Left ventricle myocardium superior (tissue), 1 donor: ENCODE results near the gene CDH20. TPM values are rescaled to one million over a fixed set of nuclear protein-coding genes. Genes with fewer than 3 reads are reported as not detected.
"Not testable (repeated sequence)": the region's sequence is repeated elsewhere in the genome, so short reads cannot be mapped to it uniquely, and the experiment has no call there.

Source experiments
- ATAC-seq: fragments of 200-7000 bp; cut with Tn5 transposase; one replicate; pipeline ENCODE4 v1.9.1; 2020; ENCODE audit warnings: mild to moderate bottlenecking, moderate library complexity
- DNase-seq: peaks from one replicate; pipeline ENCODE4 v3.0.0-alpha.2; 2020
- intact Hi-C: fragments of 100-400 bp; cut with micrococcal nuclease; formaldehyde crosslinking; loops from one replicate; pipeline ENCODE4 v1.11.0; 2022
- total RNA-seq: library from RNA; stranded (reverse); fragmentation: NEBNext Ultra II Directional; extraction: Animal tissue kit (Norgen Biotek cat#: 25700); gene quantifications from one replicate; pipeline ENCODE4 v1.2.1, GENCODE V29; 2021
- donor health status: DM: no; HTN: yes; CAD: no; lungs with severe emphysema.

CDH20 gene
- total RNA-seq, 1 donor from 2014 or later, result not detected

DNA sequence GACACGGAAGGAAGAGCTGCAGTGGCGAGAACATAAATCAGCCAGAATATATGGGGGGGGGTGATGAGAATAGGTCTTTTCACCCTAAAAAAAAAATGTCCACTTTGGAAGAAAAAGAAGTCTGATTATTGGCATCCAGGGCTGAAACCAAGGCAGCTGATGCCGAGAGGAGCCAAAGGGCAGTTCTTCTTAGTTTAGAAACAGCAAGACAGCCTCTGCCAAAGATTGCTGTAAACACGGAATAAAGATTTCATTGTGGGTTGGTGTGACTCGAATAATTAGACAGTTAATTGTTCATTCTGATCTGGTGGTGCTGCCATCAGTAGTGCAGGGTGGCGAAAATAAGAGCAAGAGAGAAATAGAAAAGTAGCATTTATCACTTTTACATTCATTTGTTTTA is 3.5 kb downstream of the CDH20 start:
- intact Hi-C loops, result no loop called here
- no peak for DNase-seq
- ATAC-seq, result no peak

DNA sequence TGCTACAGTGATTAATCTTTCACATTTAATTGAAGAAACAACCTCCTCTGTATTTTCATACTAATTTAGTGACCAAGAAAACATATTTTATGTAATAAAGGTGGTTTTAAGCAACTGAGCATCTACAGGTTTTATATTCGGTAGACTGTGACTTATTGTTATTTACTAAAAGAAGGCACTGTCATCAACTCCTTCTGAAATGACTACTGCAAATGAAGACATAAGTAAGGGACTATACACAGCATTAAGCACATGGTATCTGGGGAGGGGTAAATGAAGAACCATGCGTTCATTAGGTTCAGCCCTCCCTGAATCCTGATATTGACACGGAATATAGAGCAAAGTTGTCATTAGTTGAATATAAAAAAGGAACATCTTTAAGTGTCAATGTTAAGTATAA is 4.3 kb downstream of the CDH20 start:
- intact Hi-C loops, result no loop called here
- ATAC-seq (no peak), DNase-seq (no peak)

DNA sequence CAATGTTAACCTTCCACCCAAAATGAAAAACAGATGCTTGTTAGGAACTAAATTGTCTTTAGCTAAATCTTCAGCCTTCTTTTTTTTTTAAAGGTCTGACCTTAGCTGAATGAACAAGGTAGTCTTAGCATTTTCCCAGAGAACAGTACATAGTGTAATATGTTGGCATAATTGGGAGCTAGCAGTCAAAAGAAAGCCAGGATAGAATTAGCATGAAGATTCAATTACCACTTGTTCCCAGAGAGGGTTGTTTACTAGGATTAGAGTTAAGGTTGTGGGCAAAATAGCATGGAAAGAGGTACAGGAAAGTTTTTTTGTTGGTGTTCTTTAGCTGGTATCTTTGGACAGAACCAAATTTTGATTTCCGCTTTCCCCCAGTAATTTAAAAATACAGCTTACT is 6.9 kb downstream of the CDH20 start:
- DNase-seq (no peak), ATAC-seq (no peak)
- intact Hi-C loops, result no loop called here

DNA sequence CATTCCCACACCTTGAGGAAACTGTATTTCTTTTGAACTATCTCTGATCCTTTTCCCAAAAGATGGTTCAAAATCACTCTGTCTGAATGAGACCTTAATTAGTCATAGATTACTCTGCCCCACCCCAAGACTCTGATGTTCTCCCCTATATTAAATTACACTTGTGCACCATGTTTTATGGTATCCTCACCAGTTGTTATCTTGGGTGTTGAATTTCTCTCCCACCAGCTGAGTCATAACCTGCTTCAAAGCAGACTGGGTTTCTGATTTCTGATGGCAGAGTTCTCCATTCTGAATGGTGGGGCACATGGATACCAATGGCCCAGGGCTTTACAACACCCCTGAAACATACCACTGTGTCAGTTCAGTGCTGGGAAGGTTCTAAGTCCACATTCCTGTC is 15.0 kb downstream of the CDH20 start:
- no peak for DNase-seq
- no peak for ATAC-seq
- intact Hi-C loops, result no loop called here

DNA sequence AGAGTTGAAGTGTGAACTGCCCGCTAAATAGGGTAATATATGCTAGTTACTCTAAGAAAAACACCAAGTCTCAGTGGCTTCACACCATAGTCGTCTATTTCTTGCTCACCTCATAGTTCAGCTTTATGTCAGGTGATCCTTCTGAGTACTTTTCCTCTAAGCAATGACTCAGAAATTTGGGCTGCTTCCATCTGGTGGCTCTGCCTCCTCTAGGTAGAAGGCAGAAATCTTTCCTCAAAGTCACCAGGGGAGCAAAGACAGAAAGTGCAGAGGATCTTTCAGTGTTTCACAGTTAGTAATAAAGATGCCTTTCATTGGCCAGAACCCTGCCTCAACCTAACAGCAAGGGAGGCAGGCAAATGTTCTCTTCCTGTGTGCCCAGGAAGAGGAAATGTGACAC is 17.3 kb downstream of the CDH20 start:
- intact Hi-C loops, result no loop called here
- no peak for DNase-seq
- ATAC-seq, result no peak

DNA sequence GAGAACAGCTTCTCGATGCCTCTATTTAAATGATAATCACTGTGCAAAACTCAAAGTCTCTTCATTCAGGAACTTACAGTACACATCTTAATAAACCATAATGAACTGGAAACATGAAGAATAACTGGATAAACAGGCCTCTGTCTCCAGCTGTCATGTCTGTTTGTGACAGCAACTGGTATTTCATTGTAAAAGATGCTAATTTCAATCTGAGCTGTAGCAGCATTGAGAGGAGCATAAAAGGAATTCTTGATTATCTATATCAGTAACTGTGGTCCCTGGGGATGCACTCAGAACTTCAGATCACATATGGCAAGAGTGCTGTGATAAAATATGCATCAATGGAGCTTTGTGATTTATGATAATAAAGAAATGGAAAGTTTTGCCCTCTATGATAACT is 18.8 kb downstream of the CDH20 start:
- intact Hi-C loops, result no loop called here
- ATAC-seq (no peak), DNase-seq (no peak)

DNA sequence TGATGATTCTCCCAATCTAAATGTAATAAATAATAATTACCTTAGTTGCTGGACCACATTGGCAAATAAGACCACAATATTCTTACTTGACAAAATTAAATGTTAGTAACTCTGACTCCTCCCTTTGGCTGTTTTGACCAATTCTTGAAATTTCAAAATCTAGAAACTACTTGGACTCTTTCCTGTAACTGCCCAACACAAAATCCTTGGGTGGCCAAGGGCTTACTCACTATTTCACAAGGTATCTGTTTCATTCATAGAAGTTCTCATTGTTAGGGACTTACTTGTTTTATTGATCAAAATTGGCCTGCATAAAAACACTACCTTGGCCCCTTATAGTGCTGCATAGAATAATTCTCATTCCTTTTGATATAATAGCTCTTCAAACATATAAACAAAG is 19.4 kb downstream of the CDH20 start:
- DNase-seq (no peak), ATAC-seq (no peak)
- intact Hi-C loops, result no loop called here

DNA sequence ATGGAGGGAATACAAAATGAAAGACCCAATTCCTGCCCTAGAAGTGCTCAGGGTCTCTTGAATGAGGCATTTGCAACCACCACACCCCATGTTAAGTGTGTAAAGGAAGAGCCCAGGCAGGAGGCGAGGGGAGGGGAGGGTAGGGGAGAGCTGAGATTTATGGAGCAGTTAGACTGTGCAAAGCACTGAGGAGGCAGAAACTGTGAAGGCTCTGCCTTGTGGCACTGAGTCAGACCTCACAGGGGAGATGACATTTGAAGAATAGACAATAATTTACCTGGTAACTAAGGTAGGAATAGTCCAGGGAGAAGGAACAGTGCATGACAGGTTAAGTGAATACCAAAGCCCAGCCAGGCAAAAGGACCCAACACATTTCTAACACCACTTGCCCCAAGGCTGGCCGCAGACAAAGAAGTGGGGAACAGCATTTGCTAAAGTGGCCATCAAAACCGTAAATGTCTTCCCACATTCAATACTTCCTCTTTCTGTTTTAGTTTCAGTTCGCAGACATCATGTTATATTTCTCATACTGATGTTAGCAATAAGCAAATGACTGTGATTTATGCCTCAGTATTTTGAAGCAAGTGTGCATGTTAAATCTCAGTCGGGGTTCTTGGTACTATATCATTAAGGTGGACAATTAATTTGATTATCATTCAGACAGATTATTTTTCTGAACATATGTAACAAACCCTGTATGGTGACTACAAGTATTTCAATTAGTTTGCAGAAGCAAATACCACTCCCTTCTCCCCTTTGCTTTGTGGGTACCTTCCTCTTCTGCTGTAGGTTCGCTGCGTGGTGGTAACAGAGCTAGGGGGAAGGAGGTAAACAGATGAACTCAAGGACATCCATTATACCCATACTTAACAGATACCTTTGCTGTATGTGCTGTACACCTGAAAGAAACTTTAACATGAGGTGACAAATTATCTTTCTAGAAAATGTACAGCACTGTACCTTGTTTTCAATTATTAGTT is 27.5 kb downstream of the CDH20 start:
- DNase-seq, result no peak
- intact Hi-C loops, result no loop called here
- no peak for ATAC-seq

DNA sequence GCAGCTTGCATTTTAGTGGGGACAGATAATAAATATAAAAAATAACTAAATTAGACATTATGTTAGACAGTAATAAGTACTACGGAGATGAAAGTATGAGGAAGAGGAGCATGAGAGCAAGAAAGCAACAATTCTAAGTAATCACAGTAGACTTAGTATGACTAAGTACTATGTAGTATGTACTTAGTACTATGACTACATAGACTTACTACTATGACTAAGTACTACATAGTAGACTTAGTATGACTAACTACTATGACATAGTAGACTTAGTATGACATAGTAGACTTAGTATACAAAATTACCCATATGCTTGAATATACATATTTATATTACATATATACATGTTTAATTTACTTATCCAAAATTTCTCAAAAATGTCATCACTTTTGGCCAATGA is 29.3 kb downstream of the CDH20 start:
- ATAC-seq, result no peak
- DNase-seq, result no peak
- intact Hi-C loops, result no loop called here

DNA sequence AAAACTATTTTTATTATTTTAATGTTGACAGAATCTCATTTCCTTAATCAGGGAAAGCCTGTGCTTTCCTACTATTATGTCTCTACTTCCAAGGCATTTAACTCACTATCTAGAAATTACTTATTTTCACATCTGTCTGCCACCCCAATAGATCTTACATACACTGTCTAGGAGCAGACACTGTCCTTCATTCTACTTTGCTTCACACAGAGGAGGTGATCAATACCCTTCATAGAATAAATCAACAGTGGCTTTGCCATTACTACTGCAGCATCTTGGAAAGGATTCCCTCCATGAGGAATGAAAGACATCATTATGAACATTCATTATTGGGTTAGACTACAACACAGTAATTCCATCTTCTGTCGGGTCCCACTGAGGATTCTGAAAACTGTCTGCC is 31.7 kb downstream of the CDH20 start:
- no peak for ATAC-seq
- DNase-seq, result no peak
- intact Hi-C loops, result no loop called here

DNA sequence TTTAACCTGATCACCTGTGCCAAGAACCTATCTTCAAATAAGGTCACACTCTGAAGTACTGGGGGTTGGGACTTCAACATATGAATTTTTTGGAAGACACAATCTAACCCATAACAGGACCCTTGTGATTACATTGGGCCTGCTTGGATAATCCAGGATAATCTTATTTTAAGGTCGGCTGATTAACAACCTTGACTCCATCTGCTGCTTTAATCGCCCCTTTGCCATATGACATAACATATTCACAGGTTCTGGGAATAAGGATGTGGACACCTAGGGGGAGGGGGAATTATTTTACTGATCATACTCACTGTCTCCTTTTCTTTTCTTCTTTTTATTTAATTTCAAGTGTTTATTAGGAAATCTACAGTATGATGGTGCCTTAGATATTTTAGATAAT is 34.8 kb downstream of the CDH20 start:
- DNase-seq (no peak), ATAC-seq (no peak)
- intact Hi-C loops, result no loop called here

DNA sequence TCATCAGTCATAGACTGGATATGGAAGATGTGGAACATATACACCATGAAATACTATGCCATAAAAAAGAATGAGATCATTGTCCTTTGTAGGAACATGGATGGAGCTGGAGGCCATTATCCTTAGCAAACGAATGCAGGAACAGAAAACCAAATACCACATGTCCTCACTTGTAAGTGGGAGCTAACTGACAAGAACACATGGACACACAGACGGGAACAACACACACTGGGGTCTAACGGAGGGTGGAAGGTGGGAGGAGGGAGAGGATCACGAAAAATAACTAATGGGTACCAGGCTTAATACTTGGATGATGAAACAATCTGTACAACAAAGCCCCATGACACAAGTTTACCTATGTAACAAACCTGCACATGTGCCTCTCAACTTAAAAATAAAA is 36.4 kb downstream of the CDH20 start:
- ATAC-seq, intact Hi-C loops: not testable (repeated sequence)

DNA sequence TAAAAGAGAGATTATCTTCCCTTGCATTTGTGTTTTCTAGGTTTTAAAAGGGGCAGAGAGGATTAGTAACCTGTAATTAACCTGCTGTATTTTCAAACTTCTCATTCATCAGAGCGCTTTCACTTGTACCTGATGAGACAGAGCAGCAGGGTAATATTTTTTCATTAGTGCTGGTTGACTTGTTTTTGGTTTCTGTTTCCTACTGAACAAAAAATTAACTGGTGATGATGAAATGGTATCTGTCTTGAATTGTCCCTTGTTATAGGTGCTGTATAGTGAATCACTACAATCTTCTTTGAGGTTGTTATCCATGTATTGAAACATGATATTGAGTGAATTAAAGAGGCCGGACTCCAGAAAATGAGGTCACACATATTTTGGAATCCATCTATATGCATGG is 37.9 kb downstream of the CDH20 start:
- intact Hi-C loops, result no loop called here
- no peak for DNase-seq
- ATAC-seq, result no peak

More for the DNA sequence above, 36.4 kb downstream of the CDH20 start:
- not testable (repeated sequence) for DNase-seq

DNA sequence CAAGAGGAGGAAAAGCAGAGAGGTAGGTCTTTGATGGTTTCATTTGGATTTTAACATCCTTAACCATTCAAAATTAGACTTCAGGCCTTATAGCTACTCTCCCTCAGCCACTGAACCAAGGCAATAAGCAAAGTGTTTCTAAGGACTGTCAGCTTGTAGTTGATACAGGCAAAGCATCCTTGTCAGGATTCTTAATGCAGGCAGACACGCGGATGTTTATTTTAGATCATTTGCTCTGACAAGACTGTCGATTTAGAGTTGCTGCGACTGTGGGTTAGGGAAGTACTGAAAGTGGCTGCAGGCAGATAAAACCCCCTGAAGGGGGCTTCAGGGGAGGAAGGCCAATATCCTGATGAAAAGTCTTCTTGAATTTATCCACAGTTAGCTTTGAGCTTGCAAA is 46.6 kb downstream of the CDH20 start:
- no peak for DNase-seq
- intact Hi-C loops, result no loop called here
- no peak for ATAC-seq

DNA sequence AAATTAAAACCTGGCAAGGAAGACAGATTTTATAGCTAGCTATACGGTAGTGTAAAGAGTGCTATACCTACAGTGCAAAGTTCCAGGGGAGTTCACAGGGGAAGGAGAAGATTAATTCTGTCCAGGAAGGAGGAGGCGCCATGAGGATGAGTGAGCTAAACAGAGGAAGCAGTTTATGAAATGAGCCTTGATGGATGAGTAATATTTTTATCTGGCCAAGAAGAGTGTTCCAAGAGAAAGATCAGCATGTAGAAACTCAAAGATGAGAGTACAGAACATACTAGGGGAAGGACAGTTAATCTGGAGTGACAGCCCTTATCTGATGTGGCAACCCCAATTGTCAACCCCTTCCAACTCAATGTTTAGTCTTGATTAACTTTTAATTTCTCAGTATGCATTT is 54.8 kb downstream of the CDH20 start:
- DNase-seq (no peak), ATAC-seq (no peak)
- intact Hi-C loops, result no loop called here

DNA sequence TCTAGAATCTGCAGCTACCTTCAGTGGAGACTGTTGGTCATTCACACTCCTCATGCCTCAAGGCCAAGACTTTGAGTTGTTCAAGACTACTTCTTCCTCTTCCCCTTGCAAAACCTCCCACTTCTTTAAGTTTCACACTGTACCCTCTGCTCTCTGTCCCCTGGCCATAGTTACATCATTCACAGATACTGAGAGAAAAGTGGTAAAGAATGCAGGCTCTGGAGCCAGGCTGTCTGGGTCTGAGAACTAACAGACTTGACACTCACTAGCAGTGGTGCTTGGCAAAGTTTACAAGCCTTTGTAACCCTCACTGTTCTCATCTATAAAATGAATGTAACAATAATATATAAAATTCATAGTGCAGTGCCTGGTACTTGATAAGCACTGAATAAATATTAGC is 61.8 kb downstream of the CDH20 start:
- ATAC-seq (no peak), DNase-seq (no peak)
- intact Hi-C loops, result no loop called here

DNA sequence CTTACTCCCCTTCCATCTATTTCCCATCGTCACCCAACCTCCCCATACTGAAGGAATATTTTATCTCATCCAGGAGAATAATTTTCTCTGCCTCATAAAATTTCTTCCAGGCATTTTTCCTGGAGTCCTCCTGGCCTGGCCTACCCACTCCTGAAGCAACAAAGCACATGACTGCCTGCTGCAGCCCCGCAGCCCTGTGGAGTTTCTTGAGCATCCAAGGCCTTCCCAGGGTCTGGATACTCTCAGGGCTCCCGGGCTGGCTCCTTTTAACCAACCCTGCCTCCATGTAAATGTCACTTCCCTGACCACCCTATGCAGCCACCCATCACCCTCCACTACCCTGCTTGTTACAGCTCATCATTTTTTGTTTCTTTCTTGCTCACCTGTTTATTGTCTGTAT is 64.0 kb downstream of the CDH20 start:
- intact Hi-C loops, result no loop called here
- ATAC-seq (no peak), DNase-seq (no peak)

DNA sequence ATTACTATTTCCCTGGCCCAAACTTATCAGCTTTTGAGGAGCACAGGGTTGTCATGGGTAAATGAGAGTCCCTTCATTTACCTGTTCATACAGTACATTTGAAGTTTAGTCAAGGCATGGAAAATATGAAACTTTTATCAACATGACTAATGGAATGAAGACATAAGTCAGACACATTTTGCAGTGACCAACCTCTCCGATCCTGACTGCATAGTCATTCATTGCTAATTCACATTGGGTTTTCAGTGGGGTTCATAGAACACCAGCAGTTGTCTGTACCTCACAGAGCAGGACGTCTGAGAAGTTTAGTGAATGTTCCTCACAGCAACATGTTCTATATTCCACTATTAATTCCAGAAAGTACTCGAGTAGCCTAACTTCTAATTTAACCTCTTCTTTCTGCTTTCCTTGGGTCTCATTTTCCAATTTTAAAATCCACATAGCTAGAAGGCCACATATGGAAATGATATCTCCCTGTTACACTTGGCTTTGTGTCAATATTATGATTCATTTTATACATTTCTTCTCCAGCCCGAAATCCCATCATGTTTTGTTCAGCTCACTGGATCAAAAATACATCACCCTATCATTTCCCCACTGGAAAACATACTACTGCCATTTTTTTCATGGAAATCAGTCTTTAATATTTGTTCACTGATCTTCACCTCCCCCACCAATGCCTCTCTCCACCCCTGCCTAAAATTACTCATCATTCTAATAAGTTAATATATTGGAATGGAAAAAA is 65.9 kb downstream of the CDH20 start:
- DNase-seq, result no peak
- no peak for ATAC-seq
- intact Hi-C loops, result no loop called here

DNA sequence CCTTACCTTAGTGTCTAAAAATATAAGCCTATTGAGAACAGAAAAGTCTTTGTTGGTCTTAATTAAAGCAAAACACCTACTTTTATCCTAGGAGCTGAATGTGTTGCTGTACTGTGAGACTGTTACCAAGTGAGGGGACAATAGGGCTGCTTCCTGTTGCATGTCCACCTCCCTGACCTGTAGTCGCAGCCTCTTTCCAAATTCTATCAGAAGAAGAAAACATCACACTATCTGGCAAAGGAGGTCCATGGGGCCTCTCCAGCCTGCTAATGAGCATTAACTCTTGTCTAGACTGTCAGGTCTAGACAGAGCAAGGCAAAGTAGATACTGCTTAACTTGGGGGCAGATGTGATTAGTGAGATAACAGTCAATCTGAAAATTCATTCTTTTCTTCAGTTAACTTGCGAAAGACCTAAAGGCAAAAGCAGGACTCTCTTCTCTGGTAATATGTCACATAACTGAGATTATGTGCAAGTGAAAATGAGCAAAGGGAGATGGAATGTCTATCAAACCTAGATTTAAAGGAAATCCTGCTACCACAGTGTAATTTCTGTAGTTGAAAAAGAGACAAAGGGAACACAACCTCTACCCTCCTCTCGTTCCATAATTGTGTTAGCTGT is 66.9 kb downstream of the CDH20 start:
- no peak for DNase-seq
- ATAC-seq, result no peak
- intact Hi-C loops, result no loop called here

DNA sequence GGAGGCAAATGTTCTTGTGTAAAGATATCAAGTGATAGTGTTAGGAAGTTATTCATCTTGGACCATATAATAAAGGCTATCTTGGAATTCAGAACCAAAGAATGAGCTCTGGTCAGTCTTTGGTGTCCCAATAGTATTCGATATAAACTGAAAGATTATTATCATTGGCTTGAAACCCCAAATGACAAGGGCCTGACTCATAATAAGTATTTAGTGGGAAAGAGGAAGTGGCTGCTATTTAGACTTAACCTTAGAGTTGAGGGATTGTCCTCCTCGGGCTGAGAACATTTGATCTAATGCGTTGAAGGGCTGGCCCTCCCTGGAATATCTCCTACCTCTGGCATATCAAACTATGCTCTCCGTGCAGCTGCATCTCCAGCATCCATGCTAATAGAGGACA is 67.5 kb downstream of the CDH20 start:
- ATAC-seq, result no peak
- intact Hi-C loops, result no loop called here
- no peak for DNase-seq
